NB4 (cell line): ENCODE data around the gene EBF3.

Source experiments
- DNase-seq: peaks from one replicate; pipeline ENCODE4 v3.0.0; 2010; ENCODE audit warnings: low read depth
- H3K4me3 ChIP-seq: one replicate; pipeline ENCODE4 v1.5.1; 2011; ENCODE audit warnings: mild to moderate bottlenecking, low read depth, low read length, moderate library complexity
- CTCF ChIP-seq: IDR thresholded peaks from one replicate; pipeline ENCODE4 v1.5.1; 2012; ENCODE audit warnings: low read depth, low read length
- MYC ChIP-seq: IDR thresholded peaks from 2 replicates; pipeline ENCODE4 v1.6.1; 2011; ENCODE audit warnings: low read depth, low read length
- POLR2A ChIP-seq: IDR thresholded peaks from 2 replicates; pipeline ENCODE4 v1.6.1; 2011; ENCODE audit warnings: mild to moderate bottlenecking; ENCODE audit not compliant: insufficient read length; ENCODE audit errors: extremely low read depth
- TF ChIP-seq, protein P1 (sequence below): IDR thresholded peaks from 2 replicates; pipeline ENCODE4 v1.6.1; 2011; ENCODE audit warnings: low read depth, low read length

Gene EBF3

DNA sequence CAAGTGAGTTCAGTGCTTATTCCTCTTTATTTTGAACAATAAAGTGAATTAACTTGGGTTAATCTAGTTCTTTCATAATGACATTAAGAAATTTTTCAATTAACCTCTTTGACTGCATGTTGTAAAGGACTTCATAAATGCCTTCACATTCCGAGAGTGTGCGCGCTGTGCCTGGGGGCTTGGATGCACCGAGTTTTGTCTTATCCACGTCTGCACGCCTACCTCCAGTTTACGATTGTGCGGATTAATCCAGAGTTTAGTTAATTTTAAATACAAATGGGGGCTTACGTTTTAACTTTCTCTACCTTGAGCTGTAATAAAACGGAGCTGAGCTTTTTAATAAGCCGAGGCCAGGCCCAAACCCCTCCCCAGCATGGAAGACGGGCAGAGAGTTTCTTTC lies 120.4 kb downstream of the EBF3 start:
- DNase-seq: no peak
- H3K4me3 ChIP-seq: no peak overlapping the region
- TF ChIP-seq CTCF (no peak), MYC (no peak), POLR2A (no peak)
- TF ChIP-seq, protein P1, sequence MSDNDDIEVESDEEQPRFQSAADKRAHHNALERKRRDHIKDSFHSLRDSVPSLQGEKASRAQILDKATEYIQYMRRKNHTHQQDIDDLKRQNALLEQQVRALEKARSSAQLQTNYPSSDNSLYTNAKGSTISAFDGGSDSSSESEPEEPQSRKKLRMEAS: no peak

GRCh38 chr10:129843131-129843541 lies 120.9 kb downstream of the EBF3 start:
- TF ChIP-seq, protein P1: no peak
- no peak for TF ChIP-seq CTCF
- TF ChIP-seq MYC: no peak
- no peak for TF ChIP-seq POLR2A
- H3K4me3 ChIP-seq: no peak overlapping the region
- no peak for DNase-seq

GRCh38 chr10:129842031-129842430 lies 122.0 kb downstream of the EBF3 start:
- DNase-seq: no peak
- TF ChIP-seq, protein P1: no peak
- TF ChIP-seq POLR2A (no peak), MYC (no peak), CTCF (no peak)
- no peak overlapping the region for H3K4me3 ChIP-seq

DNA sequence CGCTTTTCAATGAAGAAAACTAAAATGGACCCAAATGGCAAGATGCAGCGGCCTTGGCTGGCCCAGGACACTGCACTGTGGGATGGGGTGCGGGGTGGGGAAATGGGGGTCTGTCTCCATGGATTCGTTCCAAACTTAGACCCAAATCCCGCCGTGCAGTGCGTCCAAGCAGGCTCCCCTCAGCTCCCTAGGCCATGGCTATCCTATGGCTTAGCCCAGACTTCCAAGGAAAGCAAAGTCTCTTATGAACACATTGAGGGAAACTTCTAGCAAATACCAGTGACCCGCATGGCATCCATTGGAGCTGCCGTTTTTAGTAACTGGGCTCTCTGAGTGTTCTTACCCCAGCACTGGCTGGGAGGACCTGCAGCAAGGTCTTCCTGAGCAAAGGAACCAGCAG lies 122.5 kb downstream of the EBF3 start:
- no peak for DNase-seq
- H3K4me3 ChIP-seq: no peak overlapping the region
- TF ChIP-seq CTCF: no peak
- no peak for TF ChIP-seq MYC
- no peak for TF ChIP-seq POLR2A
- TF ChIP-seq, protein P1: no peak

DNA sequence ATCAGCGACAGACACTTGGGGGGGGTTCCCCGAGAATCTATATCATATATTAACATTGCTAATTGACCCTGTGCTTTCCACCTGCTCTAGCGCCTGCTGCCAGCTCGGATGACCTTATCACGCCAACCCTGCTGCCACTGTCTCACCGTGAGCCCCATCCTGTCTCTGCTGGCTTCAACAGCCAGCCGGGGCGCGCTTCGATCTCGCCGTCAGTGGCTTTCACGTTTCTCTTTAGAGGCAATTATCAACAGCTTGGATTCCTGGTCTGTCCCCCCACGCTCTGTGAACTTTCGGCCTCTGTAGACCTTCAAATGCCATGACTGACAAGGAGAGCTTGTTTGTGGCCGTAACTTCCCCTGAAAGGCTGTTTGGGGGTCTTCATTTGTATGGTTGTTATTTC lies 123.0 kb downstream of the EBF3 start:
- no peak overlapping the region for H3K4me3 ChIP-seq
- no peak for TF ChIP-seq MYC
- no peak for TF ChIP-seq CTCF
- TF ChIP-seq POLR2A: no peak
- TF ChIP-seq, protein P1: no peak
- DNase-seq: no peak

GRCh38 chr10:129840196-129840590 lies 123.9 kb downstream of the EBF3 start:
- TF ChIP-seq MYC (no peak), CTCF (no peak), POLR2A (no peak)
- TF ChIP-seq, protein P1: no peak
- DNase-seq: no peak
- H3K4me3 ChIP-seq: no peak overlapping the region
